CD4-positive, alpha-beta T cell treated with Interleukin-17A for 4 hours (primary cell): Measurements from ENCODE around the gene MAB21L1.

Experiments
- DNase-seq: peaks from one replicate; pipeline ENCODE4 v3.0.0-alpha.2; 2020; ENCODE audit warnings: mixed read lengths

Gene MAB21L1

GRCh38 chr13:35475960-35476943 is at the start of gene MAB21L1:
Gene MAB21L1 (minus strand): TSS chr13:35476689. CDS start chr13:35476138, 551 bp downstream.
- no peak for DNase-seq

- no peak for DNase-seq
These were observed 47.7 kb upstream of the MAB21L1 start for GRCh38 chr13:35524171-35524570.

GRCh38 chr13:35518337-35518946 is 42.0 kb upstream of the MAB21L1 start:
- no peak for DNase-seq

- DNase-seq, result no peak
These were observed 38.5 kb upstream of the MAB21L1 start for GRCh38 chr13:35514801-35515502.

- DNase-seq, result no peak
These were observed 37.6 kb upstream of the MAB21L1 start for GRCh38 chr13:35514061-35514477.

- no peak for DNase-seq
These were observed 35.9 kb upstream of the MAB21L1 start for GRCh38 chr13:35512271-35512920.

- DNase-seq, result no peak
These were observed 26.0 kb upstream of the MAB21L1 start for GRCh38 chr13:35502456-35502855.

GRCh38 chr13:35501661-35502235 is 25.3 kb upstream of the MAB21L1 start:
- DNase-seq, result no peak

- no peak for DNase-seq
These were observed 23.7 kb upstream of the MAB21L1 start for GRCh38 chr13:35500144-35500543.

GRCh38 chr13:35499676-35500075 is 23.2 kb upstream of the MAB21L1 start:
- DNase-seq, result no peak

GRCh38 chr13:35499196-35499662 is 22.7 kb upstream of the MAB21L1 start:
- DNase-seq, result no peak

GRCh38 chr13:35498231-35498630 is 21.7 kb upstream of the MAB21L1 start:
- no peak for DNase-seq

- DNase-seq, result no peak
These were observed 20.4 kb upstream of the MAB21L1 start for GRCh38 chr13:35496761-35497386.

- DNase-seq, result no peak
These were observed 19.5 kb upstream of the MAB21L1 start for GRCh38 chr13:35496006-35496405.

- DNase-seq, result no peak
These were observed 12.6 kb upstream of the MAB21L1 start for GRCh38 chr13:35489050-35489449.

GRCh38 chr13:35485424-35485823 is 8.9 kb upstream of the MAB21L1 start:
- DNase-seq, result no peak

GRCh38 chr13:35484384-35484783 is 7.9 kb upstream of the MAB21L1 start:
- DNase-seq, result no peak

GRCh38 chr13:35483761-35484160 is 7.3 kb upstream of the MAB21L1 start:
- DNase-seq, result no peak

GRCh38 chr13:35482527-35482926 is 6.0 kb upstream of the MAB21L1 start:
- no peak for DNase-seq

- no peak for DNase-seq
These were observed 5.3 kb upstream of the MAB21L1 start for GRCh38 chr13:35481777-35482176.

GRCh38 chr13:35480346-35480745 is 3.9 kb upstream of the MAB21L1 start:
- no peak for DNase-seq

GRCh38 chr13:35479706-35480105 is 3.2 kb upstream of the MAB21L1 start:
- no peak for DNase-seq
